SH-SY5Y (cell line): ENCODE results near the gene SLC7A14.

Experiments used
- GATA2 ChIP-seq: IDR thresholded peaks from 2 replicates; pipeline ENCODE4 v1.6.1; 2011; ENCODE audit warnings: mild to moderate bottlenecking, low read depth, low read length
- GATA3 ChIP-seq: IDR thresholded peaks from 2 replicates; pipeline ENCODE4 v1.6.1; 2011; ENCODE audit warnings: low read depth, mild to moderate bottlenecking, low read length, moderate library complexity

DNA sequence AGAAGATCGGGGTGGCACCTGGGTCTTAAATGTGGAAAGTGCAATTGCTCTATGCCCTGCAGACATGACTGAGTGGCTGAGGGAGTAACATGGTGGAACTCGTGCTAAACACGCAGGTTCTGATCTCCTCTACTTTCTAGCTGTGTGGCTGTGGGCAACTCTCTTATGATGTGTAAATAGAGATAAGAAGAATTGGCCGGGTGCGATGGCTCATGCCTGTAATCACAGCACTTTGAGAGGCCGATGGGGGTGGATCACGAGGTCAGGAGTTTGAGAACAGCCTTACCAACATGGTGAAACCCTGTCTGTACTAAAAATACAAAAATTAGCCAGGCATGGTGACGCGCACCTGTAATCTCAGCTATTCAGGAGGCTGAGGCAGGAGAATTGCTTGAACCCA, 99.5 kb downstream of the SLC7A14 start:
- TF ChIP-seq GATA2 (no peak), GATA3 (no peak)
